Fibroblast of peridontal ligament (primary cell): ENCODE results near the gene TMEM255B.
A peak's percentile ranks its signal among the peaks of the same experiment; 100 is the strongest.

ENCODE experiments used
- DNase-seq: peaks from one replicate; pipeline ENCODE4 v3.0.0-alpha.2; 2010; ENCODE audit errors: extremely low read depth

The TMEM255B gene

GRCh38 chr13:113862191-113862930, 103.3 kb downstream of the TMEM255B start:
- peak; percentile 38 for DNase-seq

GRCh38 chr13:113862931-113863523, 104.0 kb downstream of the TMEM255B start:
- DNase-seq, result peak; percentile 34

- no peak for DNase-seq
Measured at GRCh38 chr13:113863524-113864272, 104.7 kb downstream of the TMEM255B start, which contains the start of gene GAS6. GAS6 (minus strand) TSS chr13:113864076; CDS start chr13:113863920, 156 bp downstream.

- DNase-seq, result peak; percentile 56
Measured at GRCh38 chr13:113864273-113864890, 105.4 kb downstream of the TMEM255B start.

GRCh38 chr13:113865427-113865826, 106.4 kb downstream of the TMEM255B start:
- DNase-seq, result no peak
